ENCODE measurements around the gene OAT.

GRCh38 chr10:124453960-124454610, 35.4 kb upstream of the OAT start:
- TF ChIP-seq POLR2A (IDR thresholded peaks at IDR 0.05) (no peak), CTCF (IDR thresholded peaks at IDR 0.05) (no peak)
